ENCODE results near the gene WDR20.
"Not testable (repeated sequence)": the region's sequence is repeated elsewhere in the genome, so short reads cannot be mapped to it uniquely, and the experiment has no call there.

The WDR20 gene

DNA sequence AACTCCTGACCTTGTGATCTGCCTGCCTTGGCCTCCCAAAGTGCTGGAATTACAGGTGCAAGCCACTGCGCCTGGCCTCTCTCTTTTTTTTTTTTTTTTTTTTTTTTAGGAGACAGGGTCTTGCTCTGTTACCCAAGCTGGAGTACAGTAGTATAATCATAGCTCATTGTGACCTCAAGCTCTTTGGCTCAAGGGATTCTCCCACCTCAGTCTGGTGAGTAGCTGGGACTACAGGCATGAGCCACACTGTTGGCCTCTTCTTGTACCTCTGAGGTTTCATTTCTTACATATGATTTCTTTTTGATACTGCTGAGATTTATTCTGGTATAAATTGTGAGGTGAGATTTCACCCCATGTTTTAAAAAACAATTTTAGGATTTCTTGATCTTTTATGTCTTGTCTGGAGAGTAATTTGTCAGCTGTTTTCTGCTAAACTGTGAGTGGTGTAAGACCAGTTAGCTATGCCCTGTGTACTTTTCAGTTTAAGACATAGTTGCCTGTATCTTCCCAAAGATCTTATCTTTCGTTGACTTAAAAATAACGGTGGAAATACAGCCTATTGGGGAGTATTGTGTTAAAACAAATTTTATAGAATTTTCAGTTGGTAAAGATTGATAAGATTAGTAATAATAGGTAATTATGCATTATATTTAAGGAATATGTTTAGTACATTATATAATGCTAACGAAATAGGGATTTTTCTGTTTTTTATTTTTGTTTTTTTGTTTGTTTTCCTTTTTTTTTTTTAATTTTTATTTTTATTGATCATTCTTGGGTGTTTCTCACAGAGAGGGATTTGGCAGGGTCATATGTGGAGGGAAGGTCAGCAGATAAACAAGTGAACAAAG is 31.7 kb downstream of the WDR20 start:
- DNase-seq (ENCODE audit: low read depth), result no peak

DNA sequence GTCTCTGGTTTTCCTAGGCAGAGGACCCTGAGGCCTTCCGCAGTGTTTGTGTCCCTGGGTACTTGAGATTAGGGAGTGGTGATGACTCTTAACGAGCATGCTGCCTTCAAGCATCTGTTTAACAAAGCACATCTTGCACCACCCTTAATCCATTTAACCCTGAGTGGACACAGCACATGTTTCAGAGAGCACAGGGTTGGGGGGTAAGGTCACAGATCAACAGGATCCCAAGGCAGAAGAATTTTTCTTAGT is 32.2 kb downstream of the WDR20 start:
- not testable (repeated sequence) for DNase-seq (ENCODE audit: low read depth)

DNA sequence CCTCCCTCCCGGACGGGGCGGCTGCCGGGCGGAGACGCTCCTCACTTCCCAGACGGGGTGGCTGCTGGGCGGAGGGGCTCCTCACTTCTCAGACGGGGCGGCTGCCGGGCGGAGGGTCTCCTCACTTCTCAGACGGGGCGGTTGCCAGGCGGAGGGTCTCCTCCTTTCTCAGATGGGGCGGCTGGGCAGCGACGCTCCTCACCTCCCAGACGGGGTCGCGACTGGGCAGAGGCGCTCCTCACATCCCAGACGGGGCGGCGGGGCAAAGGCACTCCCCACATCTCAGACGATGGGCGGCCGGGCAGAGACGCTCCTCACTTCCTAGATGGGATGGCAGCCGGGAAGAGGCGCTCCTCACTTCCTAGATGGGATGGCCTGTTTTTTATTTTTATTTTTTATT is 33.0 kb downstream of the WDR20 start:
- not testable (repeated sequence) for DNase-seq (ENCODE audit: low read depth)

DNA sequence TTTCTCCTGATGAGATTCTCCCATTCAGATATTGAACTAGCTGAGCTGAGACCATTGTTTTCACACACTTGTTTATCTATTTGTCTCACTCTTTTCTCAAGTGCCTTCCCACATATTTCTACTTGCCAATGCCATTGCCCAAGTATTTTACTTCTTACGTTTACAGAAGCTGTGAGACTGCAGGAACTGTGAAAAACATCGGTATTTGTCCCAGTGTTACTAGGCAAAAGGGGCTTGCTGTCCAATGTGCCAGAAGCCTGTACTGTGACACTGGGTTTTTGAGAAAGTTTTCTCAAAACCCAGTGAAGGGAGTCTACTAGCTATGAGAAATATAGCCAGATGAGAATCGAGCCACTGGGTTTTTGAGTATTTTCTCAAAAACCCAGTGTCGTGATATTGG is 37.5 kb downstream of the WDR20 start:
- DNase-seq (ENCODE audit: low read depth), result no peak

DNA sequence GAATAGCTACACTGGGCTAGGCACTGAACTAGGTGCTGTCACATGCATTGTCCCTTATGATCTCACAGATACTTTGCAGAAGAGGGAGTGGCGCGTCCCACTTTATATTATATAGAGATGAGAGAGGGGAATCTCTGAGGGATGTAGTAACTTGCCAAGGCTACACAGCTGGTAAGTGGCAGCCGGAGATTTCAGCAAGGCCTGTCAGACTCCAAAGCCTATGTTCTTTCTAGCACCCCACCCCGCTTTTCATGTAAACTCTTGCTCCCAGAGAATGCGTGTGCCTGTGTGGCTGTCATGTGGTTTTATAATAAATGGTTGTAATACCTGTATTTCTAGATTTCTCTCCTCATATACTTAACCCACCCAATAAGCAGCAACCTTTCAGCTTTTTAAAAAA is 39.1 kb downstream of the WDR20 start:
- no peak for DNase-seq (ENCODE audit: low read depth)

DNA sequence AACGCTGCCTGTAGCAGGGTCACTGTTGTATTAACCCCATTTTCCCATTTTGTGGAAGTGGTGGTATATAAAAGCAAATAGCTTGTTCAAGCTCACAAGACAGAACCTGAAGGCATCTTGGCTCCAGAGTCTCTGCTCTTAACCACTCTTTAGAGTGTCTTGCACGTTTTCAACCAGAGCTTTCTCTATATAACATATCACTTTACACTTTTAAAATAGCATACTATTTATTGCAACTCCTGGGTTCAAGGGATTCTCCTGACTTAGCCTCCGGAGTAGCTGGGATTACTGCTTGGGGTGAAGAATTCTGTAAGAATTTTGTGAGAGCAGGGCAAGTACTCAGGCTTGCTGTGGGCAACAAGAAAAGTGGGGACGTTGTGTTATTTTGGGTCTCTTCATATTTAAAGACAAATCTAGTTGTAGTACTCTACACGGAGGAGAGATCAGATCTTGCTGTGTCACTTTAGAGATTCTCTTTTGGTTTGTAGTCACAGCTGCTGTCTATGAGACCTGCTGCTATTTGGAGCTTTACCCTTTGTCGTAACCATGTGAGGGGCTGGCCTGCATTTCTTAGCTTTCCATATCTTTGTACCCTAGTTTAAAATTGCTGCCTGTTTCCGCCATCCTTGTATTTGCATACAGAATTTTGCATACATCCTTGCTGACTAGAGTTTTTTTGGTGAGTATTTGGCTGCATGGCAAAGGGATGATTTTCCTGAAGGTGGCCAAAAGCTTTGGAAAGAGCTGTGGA is 40.7 kb downstream of the WDR20 start:
- DNase-seq (ENCODE audit: low read depth), result no peak

DNA sequence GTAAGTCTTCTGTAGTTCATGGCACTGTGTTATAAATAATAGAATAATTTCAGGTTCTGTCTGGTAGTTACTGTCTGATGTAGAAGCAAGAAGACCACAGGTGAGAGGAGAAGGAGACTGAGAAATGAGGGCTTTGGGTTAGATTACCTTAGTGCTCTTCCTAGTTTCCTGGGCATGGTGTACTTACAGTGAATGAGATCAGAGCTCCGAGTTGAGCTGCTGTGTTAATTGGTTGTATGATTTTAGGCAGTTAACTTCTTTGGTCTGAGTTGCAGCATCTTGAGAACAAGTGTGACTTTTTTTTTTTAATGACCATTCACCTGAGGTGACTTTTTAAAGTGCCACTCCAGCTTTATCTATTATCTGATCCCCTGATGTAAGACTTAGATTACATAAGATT is 41.5 kb downstream of the WDR20 start:
- no peak for DNase-seq (ENCODE audit: low read depth)

DNA sequence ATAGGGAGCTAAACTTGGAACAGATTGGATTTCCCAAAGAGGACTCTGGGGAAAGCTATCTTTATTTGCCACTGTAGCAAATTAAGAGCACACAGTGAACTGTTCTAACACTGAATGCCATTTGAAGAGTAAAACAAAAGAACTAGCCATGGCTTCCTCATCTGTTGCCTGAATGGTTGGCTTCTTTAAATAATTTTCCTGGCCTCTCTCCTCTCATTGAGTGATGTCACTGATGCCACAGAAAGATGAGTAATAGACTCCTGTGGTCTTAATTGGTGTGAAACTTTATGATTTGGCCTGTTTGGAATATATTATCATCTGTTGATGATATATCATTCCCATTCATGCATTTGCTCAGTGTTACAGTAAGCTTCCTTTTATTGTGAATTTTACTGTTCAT is 42.5 kb downstream of the WDR20 start:
- DNase-seq (ENCODE audit: low read depth), result no peak

DNA sequence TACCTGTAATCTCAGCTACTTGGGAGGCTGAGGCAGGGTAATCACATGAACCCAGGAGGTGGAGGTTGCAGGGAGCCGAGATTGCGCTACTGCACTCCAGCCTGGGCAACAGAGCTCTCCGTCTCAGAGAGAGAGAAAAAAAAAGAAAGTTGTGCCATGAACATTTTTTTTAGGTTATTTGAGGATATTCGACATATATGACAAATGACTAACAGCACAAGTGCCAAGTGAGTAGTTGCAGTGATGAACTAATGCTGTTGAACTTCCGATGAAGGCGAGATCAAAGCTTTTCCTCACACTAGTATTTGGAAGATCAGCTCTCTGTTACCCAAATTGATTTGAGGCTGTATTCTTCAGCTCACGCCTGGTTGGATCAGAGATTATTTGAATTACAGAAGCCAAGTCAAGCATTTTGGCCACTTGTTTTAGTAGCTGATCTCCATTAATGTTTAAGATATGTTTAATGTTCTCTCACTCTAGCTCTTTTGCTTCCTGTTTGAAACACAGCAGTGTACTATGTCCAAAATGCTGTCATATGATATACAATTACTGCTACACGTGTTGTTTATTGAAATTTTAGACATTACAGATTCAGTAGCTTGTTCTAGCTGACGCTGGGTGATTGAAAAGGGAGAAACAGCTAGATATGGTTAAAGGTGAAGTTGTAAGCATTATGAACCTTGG is 43.4 kb downstream of the WDR20 start:
- DNase-seq (ENCODE audit: low read depth), result no peak

DNA sequence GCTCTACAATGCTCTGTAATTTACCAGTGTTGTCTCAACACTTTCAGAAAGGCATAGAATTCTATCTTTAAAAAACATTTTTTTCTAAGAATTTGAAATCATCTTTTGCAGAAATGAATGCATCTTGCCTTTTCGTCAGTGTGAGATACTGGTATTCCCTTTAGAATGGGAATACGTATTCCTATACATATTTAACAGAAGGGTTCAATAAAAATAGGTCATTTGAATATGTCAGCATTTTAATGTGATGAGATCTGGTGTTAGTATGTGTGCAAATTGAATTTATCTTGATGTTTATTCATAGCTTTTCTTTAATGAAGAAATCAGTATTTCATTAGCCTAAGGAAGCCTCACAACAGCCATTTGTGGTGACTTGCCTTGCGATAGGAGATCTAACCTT is 44.2 kb downstream of the WDR20 start:
- no peak for DNase-seq (ENCODE audit: low read depth)

DNA sequence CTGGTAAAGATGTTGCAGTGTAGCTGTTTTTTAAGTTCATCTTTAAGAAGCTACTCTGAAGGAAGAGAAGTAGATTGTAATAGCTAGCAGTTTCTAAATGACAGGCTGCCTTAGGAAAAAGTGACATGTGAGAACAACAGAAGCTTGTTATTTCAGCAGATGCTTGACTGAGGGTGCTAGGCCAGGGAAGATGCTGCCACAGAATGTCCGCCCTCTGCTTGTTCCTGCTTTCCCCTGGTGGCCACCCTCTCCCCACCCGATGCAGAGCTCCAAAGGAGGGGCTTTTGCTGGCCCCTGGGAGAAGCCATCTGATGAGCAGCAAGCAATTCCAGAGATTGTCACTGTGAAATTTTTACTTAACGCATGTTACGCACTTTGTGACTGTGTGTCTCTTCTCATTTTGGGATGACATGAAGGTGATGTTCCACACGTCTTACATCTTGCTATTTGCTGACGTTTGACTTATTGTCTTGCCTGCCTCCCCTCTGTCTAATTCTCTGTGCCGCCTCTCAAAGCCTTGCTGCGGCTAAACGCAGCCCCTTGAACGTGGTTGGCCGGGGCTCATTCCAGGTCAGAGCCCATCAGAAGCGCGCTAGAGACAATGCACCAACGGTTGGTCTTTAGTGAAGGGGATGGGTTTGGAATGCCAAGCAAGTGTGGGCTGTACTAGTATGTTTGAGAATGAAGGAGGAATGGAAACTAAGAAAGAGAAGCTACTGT is 44.8 kb downstream of the WDR20 start:
- no peak for DNase-seq (ENCODE audit: low read depth)

DNA sequence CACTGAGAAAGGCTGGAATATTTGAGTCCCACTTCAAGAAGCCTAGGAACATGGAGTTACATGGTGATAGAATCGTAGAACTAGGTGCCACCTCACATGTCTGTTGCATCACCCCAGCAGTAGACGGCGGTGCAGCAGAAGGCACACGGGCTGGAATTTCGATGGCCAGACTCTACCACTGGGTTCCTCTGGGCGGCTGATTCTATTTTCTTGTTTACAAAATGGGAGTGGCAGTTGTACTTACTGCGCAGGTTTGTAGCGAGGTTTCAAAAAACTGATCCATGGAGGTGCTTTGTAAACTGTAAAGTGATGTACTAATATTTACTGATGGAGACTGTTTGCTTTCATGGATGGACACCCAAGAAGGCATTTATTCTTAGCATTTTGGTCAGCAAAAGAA is 45.7 kb downstream of the WDR20 start:
- no peak for DNase-seq (ENCODE audit: low read depth)

DNA sequence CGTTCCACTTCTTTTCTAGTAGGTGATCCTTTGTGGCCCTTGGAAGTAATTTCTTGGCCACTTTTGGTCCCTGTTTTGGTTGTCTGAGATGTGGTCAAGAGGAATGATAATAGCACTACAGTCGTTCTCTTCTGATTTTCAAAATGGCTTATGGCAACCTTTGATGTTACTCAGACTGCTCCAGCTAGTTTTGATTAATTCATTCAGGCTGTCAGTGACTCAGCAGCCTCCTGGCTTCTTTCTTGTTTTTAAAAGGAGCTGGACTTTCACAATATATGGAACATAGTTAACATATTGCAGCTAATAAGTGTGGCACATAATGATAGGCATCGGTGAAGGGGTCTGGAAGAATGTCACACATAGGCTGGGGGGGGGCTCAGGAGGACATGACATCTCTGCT is 47.3 kb downstream of the WDR20 start:
- no peak for DNase-seq (ENCODE audit: low read depth)

DNA sequence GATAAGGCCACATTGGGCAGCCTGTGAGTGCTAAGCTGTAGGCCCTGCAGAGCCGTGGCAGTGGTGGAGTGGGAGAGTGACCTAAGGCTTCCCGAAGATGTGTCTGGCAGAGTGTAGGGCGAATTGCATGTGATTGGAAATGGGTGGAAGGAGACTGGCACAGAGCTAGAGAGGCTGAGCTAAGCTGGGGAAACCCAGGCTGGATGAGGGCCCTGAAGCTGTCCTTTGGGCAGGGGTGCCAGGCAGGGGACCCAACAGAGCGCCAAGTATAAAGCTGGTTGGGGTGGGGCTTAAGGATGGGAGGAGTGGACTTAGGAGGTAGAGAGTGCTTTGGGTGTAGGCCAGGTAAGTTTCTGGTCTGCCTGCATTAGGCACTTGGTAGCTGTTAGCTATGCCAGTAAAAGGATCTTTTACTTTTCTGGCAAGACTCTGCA is 47.9 kb downstream of the WDR20 start:
- no peak for DNase-seq (ENCODE audit: low read depth)

DNA sequence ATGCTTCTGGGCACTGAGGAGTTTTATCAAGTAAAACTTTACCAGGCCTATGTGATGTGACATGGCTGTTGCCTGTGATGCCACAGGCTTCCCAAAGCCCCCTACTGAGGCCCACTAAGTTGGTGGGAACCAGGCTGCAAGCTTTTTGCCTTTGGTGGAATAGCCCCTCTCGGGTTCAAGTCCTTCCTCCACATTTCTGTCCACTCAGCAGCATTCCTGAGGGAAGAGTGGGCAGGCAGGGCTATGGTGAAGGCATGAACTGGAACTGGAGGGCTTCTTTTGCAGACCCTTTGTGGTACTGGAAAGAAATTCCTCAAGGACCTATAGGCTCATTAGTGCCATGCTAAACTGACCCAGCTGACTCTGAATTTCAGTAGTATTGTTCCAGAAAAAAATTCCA is 48.5 kb downstream of the WDR20 start:
- DNase-seq (ENCODE audit: low read depth), result no peak

DNA sequence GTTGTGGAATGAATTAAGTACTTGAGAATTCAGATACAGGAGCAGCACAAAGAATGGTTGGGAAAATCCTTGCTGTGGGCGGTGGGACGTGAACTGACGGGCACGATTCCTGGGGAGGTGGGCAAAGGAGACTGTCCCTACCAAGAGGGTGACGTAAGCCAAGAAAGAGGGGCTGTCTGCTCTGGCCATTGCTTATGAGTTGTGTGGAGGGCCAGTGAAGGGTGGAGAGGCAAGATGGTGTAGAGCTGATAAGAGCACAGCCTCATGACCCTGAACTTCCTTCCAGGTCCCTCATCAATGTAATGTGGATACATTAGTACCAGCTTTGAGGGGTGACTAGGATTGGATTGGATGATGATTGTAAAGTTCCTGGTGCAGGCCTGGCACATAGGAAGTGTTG is 50.2 kb downstream of the WDR20 start:
- no peak for DNase-seq (ENCODE audit: low read depth)

DNA sequence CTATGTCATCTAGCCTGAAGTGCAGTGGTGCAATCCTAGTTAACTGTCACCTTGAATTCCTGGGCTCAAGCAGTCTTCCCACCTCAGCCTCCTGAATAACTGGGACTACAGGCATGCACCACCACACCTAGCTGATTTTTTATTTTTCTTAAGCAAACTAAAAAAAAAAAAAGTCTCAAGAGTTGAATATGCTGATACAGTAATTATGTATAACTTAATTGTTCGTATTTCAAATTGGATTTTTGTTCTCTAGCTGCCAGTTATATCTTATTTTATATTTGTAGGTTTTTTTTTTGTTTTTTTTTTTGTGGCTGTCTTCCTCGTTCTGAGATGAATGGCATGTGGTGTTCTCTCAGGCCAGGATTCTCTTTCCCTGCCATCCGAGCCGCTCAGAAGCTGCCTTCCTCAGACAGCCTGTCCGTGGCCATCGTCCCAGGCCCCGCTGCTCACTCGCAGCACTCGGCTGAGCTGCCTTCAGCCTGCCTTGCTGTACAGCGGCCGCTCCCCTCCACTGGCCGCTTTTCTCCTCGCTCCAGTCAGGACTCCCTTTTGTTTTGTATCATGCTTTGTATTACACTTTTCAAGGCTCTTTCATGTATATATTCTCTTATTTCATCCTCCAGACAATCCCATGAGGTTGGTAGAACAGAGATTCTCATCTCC is 53.3 kb downstream of the WDR20 start:
- DNase-seq (ENCODE audit: low read depth), result no peak

DNA sequence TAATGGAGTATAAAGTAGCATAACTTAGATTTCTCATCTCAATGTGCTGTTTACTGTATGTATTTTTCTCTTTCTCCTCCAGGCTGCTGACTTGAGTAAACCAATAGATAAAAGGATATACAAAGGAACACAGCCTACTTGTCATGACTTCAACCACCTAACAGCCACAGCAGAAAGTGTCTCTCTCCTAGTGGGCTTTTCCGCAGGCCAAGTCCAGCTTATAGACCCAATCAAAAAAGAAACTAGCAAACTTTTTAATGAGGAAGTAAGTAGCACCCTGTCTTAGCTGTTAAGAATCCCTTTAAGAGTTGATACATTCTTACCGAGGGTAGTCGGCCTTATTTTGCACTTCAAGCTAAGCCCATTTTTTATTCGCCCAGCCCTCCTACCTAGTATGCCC is 55.2 kb downstream of the WDR20 start:
- no peak for DNase-seq (ENCODE audit: low read depth)

DNA sequence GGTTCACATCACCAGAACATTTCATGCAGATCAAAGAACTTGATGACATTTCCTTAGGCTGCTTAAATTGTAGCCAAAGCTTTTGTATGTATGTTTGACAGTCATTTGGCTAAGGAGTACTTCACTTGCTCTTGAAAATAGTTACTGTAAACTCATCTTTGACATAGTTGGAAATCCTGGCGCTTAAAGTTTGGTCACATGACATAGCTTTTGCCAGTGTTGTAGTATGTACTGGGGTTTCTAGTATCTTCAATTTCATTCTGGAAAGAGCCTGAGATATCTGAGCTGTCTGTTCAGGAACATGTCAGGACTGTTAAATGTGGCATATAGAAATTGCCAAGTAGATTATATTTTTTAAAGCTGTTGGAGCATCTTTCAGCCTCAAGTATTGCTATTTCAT is 55.7 kb downstream of the WDR20 start:
- no peak for DNase-seq (ENCODE audit: low read depth)

DNA sequence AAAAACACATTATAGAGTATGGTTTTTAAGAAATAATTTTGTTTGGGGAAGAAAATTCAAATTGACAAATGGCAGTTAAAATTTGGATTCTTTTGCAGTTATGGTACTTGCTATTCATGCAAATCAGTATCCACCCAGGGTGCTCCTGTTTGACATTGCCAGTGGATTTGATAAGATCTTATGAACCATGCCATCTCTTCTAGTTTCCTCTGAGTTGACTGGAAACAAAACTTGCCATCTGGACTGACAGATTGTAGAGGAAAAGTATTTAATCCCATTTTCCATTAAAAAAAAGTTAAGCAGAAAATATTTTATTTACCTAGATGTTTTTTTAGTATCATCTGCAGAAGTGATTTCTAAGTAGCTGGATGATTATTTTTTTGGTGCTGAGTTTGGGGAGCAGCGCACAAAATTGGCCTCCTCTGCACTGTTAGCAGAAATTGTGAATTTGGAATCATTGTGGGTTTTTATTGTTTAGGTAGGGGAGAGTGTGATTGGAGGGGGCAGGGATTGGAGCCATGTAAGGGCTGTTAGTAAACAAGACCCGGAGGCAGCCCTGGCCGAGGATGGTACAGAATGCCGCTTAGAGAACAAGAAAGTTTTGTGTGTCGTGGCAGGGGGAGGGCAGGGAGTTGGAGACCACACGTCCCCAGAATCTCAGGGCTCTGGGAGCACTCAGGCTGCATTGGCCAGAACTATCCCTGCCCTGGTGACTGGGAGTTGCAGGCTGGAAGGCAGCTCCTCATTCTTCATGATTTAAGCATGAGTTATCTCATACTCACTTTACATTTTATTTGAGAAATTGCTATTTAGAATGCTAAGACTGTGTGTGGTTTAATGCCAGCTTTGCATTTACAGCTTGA is 56.6 kb downstream of the WDR20 start:
- no peak for DNase-seq (ENCODE audit: low read depth)

DNA sequence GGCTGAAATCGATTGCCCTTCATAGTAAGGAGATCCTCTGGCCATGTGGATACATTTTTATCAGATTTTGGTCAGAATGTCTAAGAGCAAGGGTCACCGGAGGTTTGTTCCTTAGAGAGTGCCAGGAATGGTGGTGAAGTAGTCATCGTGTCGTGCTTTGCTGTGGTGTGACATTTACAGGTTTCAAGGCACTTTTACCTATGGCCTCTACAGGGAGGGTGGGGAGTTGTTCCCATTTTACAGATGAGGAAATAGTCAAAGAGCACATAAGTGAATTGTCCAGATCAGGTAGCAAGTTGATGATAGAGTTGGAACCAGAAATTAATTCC is 57.2 kb downstream of the WDR20 start:
- no peak for DNase-seq (ENCODE audit: low read depth)

Data from activated T-cell treated with anti-CD3 and anti-CD28 coated beads for 1 hour (primary cell).